MM.1S (cell line): Measurements from ENCODE around the gene ZEB2.

Experiments used
- DNase-seq: peaks from one replicate; pipeline ENCODE4 v3.0.0-alpha.2; 2015
- H2AFZ ChIP-seq: fragments of 300-600 bp; sonication (generic); 2 replicates; pipeline ENCODE4 v1.6.0; 2016; ENCODE audit warnings: antibody characterized with exemption, low read length
- H3F3A ChIP-seq: fragments of 300-600 bp; sonication (generic); 2 replicates; pipeline ENCODE4 v1.6.1; 2016; ENCODE audit warnings: mild to moderate bottlenecking, antibody characterized with exemption, low read length, moderate library complexity, mixed read lengths; ENCODE audit not compliant: insufficient read depth
- H3K27ac ChIP-seq: fragments of 300-600 bp; sonication (generic); 2 replicates; pipeline ENCODE4 v1.5.1; 2016; ENCODE audit warnings: mild to moderate bottlenecking, low read length
- H3K27me3 ChIP-seq: fragments of 300-600 bp; sonication (generic); replicated peaks from 2 replicates; pipeline ENCODE4 v1.6.0; 2016; ENCODE audit warnings: low read length; ENCODE audit not compliant: insufficient read depth
- H3K36me3 ChIP-seq: fragments of 300-600 bp; sonication (generic); replicated peaks from 2 replicates; pipeline ENCODE4 v1.6.1; 2016; ENCODE audit warnings: mild to moderate bottlenecking, low read length, mixed read lengths; ENCODE audit not compliant: insufficient read depth
- H3K4me1 ChIP-seq: fragments of 300-600 bp; sonication (generic); 2 replicates; pipeline ENCODE4 v1.6.1; 2016; ENCODE audit warnings: low read length, mixed read lengths
- H3K4me2 ChIP-seq: fragments of 300-600 bp; sonication (generic); 2 replicates; pipeline ENCODE4 v1.6.0; 2016; ENCODE audit warnings: low read depth, low read length
- H3K4me3 ChIP-seq: fragments of 300-600 bp; sonication (generic); 2 replicates; pipeline ENCODE4 v1.5.1; 2016; ENCODE audit warnings: low read length, mixed read lengths
- H3K79me2 ChIP-seq: fragments of 300-600 bp; sonication (generic); 2 replicates; pipeline ENCODE4 v1.6.1; 2016; ENCODE audit warnings: mixed run types, low read length, mixed read lengths
- H3K9ac ChIP-seq: fragments of 300-600 bp; sonication (generic); 2 replicates; pipeline ENCODE4 v1.6.1; 2016; ENCODE audit warnings: low read length, mixed read lengths
- H3K9me2 ChIP-seq: fragments of 300-600 bp; sonication (generic); replicated peaks from 2 replicates; pipeline ENCODE4 v1.6.1; 2016; ENCODE audit warnings: mild to moderate bottlenecking, low read length, mixed read lengths; ENCODE audit not compliant: insufficient read depth
- H3K9me3 ChIP-seq: fragments of 300-600 bp; sonication (generic); replicated peaks from 2 replicates; pipeline ENCODE4 v1.6.1; 2016; ENCODE audit warnings: mild to moderate bottlenecking, low read length, mixed read lengths; ENCODE audit not compliant: insufficient read depth
- H4K20me1 ChIP-seq: fragments of 300-600 bp; sonication (generic); 2 replicates; pipeline ENCODE4 v1.6.1; 2016; ENCODE audit warnings: mild to moderate bottlenecking, low read length, moderate library complexity, mixed read lengths; ENCODE audit not compliant: insufficient read depth
- EZH2 ChIP-seq: fragments of 300-600 bp; sonication (generic); optimal IDR thresholded peaks from 2 replicates; pipeline ENCODE3; 2017; ENCODE audit warnings: low read depth, mild to moderate bottlenecking, antibody characterized with exemption, low read length, mixed read lengths
- EZH2phosphoT487 ChIP-seq: fragments of 300-600 bp; sonication (generic); IDR thresholded peaks from 2 replicates; pipeline ENCODE4 v1.6.1; 2018; ENCODE audit warnings: antibody characterized with exemption, low read length
- TF ChIP-seq, protein P1 (sequence below): fragments of 300-600 bp; sonication (generic); IDR thresholded peaks from 2 replicates; pipeline ENCODE4 v1.5.1; 2016; ENCODE audit warnings: antibody characterized with exemption, low read length, mixed read lengths

ZEB2 gene

DNA sequence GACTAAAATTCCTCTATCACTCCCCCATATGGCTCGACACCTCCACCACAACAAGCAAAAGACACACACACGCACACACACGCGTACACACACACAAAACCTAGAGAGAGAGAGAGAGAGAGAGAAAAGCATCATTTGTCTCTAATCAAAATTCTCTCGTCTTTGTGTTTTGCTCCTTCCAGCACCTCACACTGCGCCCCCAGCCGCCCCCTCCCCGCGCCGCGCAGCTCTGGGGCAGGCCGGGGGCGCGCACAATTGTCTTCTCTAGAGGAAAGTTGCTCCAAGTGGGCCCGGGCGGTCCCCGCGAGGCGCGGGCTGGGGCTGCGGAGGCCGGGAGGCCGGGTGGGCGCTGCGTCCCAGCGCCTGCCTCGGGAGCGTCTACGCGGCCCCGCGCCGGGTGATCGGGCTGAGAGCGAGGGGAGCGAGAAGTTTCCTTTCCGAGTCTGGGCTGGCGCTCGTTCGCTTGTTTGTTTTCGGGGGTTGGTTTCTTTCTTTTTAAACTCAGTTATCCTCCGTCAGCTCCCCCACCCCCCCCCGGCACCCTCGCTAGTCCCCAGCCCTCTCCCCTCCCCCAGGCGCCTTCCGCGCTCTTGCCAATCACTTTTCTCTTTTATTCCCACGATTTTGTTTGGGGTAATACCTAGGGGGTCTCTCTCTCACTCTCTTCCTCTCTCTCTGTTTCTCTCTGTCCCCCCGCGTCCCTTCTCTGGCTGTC is 4.1 kb downstream of the ZEB2 start:
- H3K9me2 ChIP-seq: no peaks in the 10 kb centered on the region
- no peaks in the 10 kb centered on the region for H3K79me2 ChIP-seq
- H3K4me1 ChIP-seq: peaks cover 13% of the 10 kb centered on the region
- DNase-seq: no peak
- 0 out of 2 replicates have a peak, but pooled peaks cover 6% of the 10 kb centered on the region for H3F3A ChIP-seq
- no peak overlapping the region for H2AFZ ChIP-seq
- no peaks in the 10 kb centered on the region for H3K36me3 ChIP-seq
- H3K4me2 ChIP-seq: peak overlapping the region; percentile 78
- no peaks in the 10 kb centered on the region for H4K20me1 ChIP-seq
- TF ChIP-seq EZH2 (no peak), EZH2phosphoT487 (no peak)
- TF ChIP-seq, protein P1, sequence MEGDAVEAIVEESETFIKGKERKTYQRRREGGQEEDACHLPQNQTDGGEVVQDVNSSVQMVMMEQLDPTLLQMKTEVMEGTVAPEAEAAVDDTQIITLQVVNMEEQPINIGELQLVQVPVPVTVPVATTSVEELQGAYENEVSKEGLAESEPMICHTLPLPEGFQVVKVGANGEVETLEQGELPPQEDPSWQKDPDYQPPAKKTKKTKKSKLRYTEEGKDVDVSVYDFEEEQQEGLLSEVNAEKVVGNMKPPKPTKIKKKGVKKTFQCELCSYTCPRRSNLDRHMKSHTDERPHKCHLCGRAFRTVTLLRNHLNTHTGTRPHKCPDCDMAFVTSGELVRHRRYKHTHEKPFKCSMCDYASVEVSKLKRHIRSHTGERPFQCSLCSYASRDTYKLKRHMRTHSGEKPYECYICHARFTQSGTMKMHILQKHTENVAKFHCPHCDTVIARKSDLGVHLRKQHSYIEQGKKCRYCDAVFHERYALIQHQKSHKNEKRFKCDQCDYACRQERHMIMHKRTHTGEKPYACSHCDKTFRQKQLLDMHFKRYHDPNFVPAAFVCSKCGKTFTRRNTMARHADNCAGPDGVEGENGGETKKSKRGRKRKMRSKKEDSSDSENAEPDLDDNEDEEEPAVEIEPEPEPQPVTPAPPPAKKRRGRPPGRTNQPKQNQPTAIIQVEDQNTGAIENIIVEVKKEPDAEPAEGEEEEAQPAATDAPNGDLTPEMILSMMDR: no peak
- peak overlapping the region; percentile 48 for H3K4me3 ChIP-seq
- H3K9ac ChIP-seq: no peak overlapping the region
- peaks cover 72% of the 10 kb centered on the region for H3K27me3 ChIP-seq
- no peaks in the 10 kb centered on the region for H3K9me3 ChIP-seq
- no peak overlapping the region for H3K27ac ChIP-seq

- DNase-seq: no peak
- H3K4me2 ChIP-seq: no peak overlapping the region
- no peak overlapping the region for H3K9ac ChIP-seq
- no peak overlapping the region for H3K4me3 ChIP-seq
- no peaks in the 10 kb centered on the region for H3K9me2 ChIP-seq
- H3K79me2 ChIP-seq: no peaks in the 10 kb centered on the region
- 0 out of 2 replicates have a peak, but pooled peaks cover 6% of the 10 kb centered on the region for H3F3A ChIP-seq
- peaks cover 67% of the 10 kb centered on the region for H3K27me3 ChIP-seq
- H3K9me3 ChIP-seq: no peaks in the 10 kb centered on the region
- no peaks in the 10 kb centered on the region for H4K20me1 ChIP-seq
- no peak overlapping the region for H3K27ac ChIP-seq
- H2AFZ ChIP-seq: no peak overlapping the region
- no peak for TF ChIP-seq EZH2phosphoT487
- TF ChIP-seq, protein P1: no peak
- TF ChIP-seq EZH2: no peak
- no peaks in the 10 kb centered on the region for H3K36me3 ChIP-seq
- peaks cover 13% of the 10 kb centered on the region for H3K4me1 ChIP-seq
These were observed 4.7 kb downstream of the ZEB2 start for GRCh38 chr2:144515099-144515695.

DNA sequence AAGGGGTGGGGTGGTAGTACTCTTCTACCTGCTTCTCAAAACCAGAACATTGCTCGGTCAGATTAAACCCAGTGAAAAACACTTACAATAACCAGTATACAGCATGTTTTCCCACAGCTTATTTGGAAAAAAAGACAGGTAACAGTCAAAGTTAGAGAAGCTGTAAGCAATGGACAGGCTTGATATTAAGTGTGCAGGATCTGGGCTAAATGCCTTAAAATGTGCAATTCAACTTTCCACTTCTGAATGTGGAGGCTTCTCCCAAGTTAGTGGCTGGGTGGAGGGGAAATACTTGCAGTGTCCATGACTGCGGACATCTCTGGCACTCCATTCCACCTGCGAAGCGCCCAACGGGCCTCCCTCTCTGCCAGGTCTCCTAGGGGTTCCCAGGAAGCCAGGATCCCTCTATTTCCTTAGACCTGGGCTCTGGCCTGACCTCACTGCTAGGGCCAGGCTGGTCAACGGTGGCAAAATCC is 5.3 kb downstream of the ZEB2 start:
- H3K79me2 ChIP-seq: no peaks in the 10 kb centered on the region
- no peaks in the 10 kb centered on the region for H3K9me3 ChIP-seq
- no peaks in the 10 kb centered on the region for H3K9me2 ChIP-seq
- H2AFZ ChIP-seq: no peak overlapping the region
- H3K27ac ChIP-seq: no peak overlapping the region
- H4K20me1 ChIP-seq: no peaks in the 10 kb centered on the region
- H3K4me2 ChIP-seq: no peak overlapping the region
- H3K36me3 ChIP-seq: no peaks in the 10 kb centered on the region
- H3K9ac ChIP-seq: no peak overlapping the region
- 0 out of 2 replicates have a peak, but pooled peaks cover 5% of the 10 kb centered on the region for H3F3A ChIP-seq
- no peak overlapping the region for H3K4me3 ChIP-seq
- peaks cover 61% of the 10 kb centered on the region for H3K27me3 ChIP-seq
- H3K4me1 ChIP-seq: peaks cover 9% of the 10 kb centered on the region
- TF ChIP-seq EZH2phosphoT487 (no peak), EZH2 (no peak)
- TF ChIP-seq, protein P1: no peak
- DNase-seq: no peak
